Sigmoid colon (tissue), 7 donors: ENCODE measurements around the gene NR2C1. TPM values are rescaled to one million over a fixed set of nuclear protein-coding genes. Genes with fewer than 3 reads are reported as not detected.
"Not testable (repeated sequence)": the region's sequence is repeated elsewhere in the genome, so short reads cannot be mapped to it uniquely, and the experiment has no call there.

Experiments used
- DNase-seq: peaks from one replicate; pipeline ENCODE4 v3.0.0-alpha.2; 2019
- H3K27ac ChIP-seq, 4 donors: fragments of 200-600 bp; sonication (generic); one replicate each; pipeline ENCODE4 v1.5.1; 2016 to 2019; ENCODE audit warnings: mild to moderate bottlenecking in 1 of 4
- H3K27me3 ChIP-seq, 3 donors: fragments of 200-600 bp; sonication (generic); one replicate each; pipeline ENCODE4 v1.5.1; 2019; ENCODE audit warnings: mild to moderate bottlenecking in 1 of 3
- H3K36me3 ChIP-seq, 4 donors: fragments of 200-600 bp; sonication (generic); one replicate each; pipeline ENCODE4 v1.5.1; 2016 to 2019
- H3K4me1 ChIP-seq, 4 donors: fragments of 200-600 bp; sonication (generic); one replicate each; pipeline ENCODE4 v1.5.1; 2017 to 2019
- H3K4me3 ChIP-seq, 4 donors: fragments of 200-600 bp; sonication (generic); one replicate each; pipeline ENCODE4 v1.5.1; 2017 to 2019; ENCODE audit warnings: mild to moderate bottlenecking in 2 of 4, moderate library complexity in 1 of 4
- H3K9me3 ChIP-seq, 4 donors: fragments of 200-600 bp in 3 of 4; sonication (generic) in 3 of 4; one replicate each; pipeline versions ENCODE4 v1.5.1 to v1.6.1; 2013 to 2019
- CTCF ChIP-seq, 4 experiments: fragments of 450-650 bp in 3 of 4; fragments of 200-600 bp in 1 of 4; IDR thresholded peaks; one replicate each; pipeline ENCODE4 v1.5.1; 2016 to 2019; ENCODE audit warnings: antibody characterized with exemption in 4 of 4, mild to moderate bottlenecking in 3 of 4, moderate library complexity in 2 of 4
- EP300 ChIP-seq, 4 donors: sonication (generic); formaldehyde crosslinking; IDR thresholded peaks; one replicate each; pipeline ENCODE4 v1.6.1; 2017; ENCODE audit warnings: antibody characterized with exemption in 4 of 4
- POLR2A ChIP-seq, 2 donors: fragments of 450-650 bp; IDR thresholded peaks; one replicate each; pipeline ENCODE4 v1.6.1; 2016; ENCODE audit warnings: antibody characterized with exemption in 2 of 2, mild to moderate bottlenecking in 2 of 2, moderate library complexity in 2 of 2
- POLR2AphosphoS5 ChIP-seq, 4 donors: sonication (generic); formaldehyde crosslinking; IDR thresholded peaks; one replicate each; pipeline ENCODE4 v1.6.1; 2017; ENCODE audit warnings: antibody characterized with exemption in 4 of 4
- WGBS, 2 donors: extraction: QIAGEN DNeasy Blood & Tissue Kit; methylation state at CpG; one replicate each; pipeline ENCODE4 v1.1.7; 2013; 5-methylcytosine and 5-hydroxymethylcytosine counted together
- intact Hi-C: fragments of 100-400 bp; cut with DNase I; formaldehyde crosslinking; loops from one replicate; pipeline ENCODE4 v1.15.1; 2023
- polyA plus RNA-seq, 3 donors: library from polyadenylated mRNA; stranded (reverse); fragments of 200-250 nt; gene quantifications; one replicate each; pipeline ENCODE4 v1.2.3, GENCODE V29; 2013
- total RNA-seq, 4 donors: library from RNA; depleted of rRNA; stranded (reverse); fragments of >200 nt; gene quantifications; one replicate each; pipeline ENCODE4 v1.1.0, GENCODE V29; 2016
- donor health status: healthy with polysubstance abuse.
- donor health status: Bipolar disorder and iron deficiency.
- donor health status: healthy.

NR2C1 gene
- total and polyA plus RNA-seq, 7 donors, result 7.8 to 78.1 (median 28.8) TPM

GRCh38 chr12:94987801-94988200 lies 85.6 kb downstream of the NR2C1 start:
- H3K27ac ChIP-seq, result no peak overlapping the region
- no peaks in the 10 kb centered on the region for H3K9me3 ChIP-seq
- no peaks in the 10 kb centered on the region for H3K27me3 ChIP-seq
- intact Hi-C loops, result no loop called here
- WGBS, 2 donors, result 46 to 50% methylated on average over 2 of the region's 2 CpGs
- no peaks in the 10 kb centered on the region for H3K4me1 ChIP-seq
- peaks cover 0 to 17% (median 2%) of the 10 kb centered on the region in 4 donors for H3K36me3 ChIP-seq
- DNase-seq, result no peak
- H3K4me3 ChIP-seq, result no peak overlapping the region
- no peak for TF ChIP-seq EP300 (IDR thresholded peaks at IDR 0.05)
- TF ChIP-seq POLR2A (IDR thresholded peaks at IDR 0.05), result no peak
- TF ChIP-seq POLR2AphosphoS5 (IDR thresholded peaks at IDR 0.05), result no peak
- no peak for TF ChIP-seq CTCF (IDR thresholded peaks at IDR 0.05)

GRCh38 chr12:94987076-94987669 lies 86.2 kb downstream of the NR2C1 start:
- Histone ChIP-seq H3K27me3 (no peaks in the 10 kb centered on the region), H3K27ac (no peak overlapping the region), H3K4me1 (no peaks in the 10 kb centered on the region), H3K9me3 (no peaks in the 10 kb centered on the region), H3K36me3 (peaks cover 0 to 10% (median 0%) of the 10 kb centered on the region in 4 donors), H3K4me3 (no peak overlapping the region)
- TF ChIP-seq POLR2A (IDR thresholded peaks at IDR 0.05) (no peak), POLR2AphosphoS5 (IDR thresholded peaks at IDR 0.05) (no peak), CTCF (IDR thresholded peaks at IDR 0.05) (no peak), EP300 (IDR thresholded peaks at IDR 0.05) (no peak)
- 91 to 94% methylated on average over 8 of the region's 8 CpGs for WGBS, 2 donors
- intact Hi-C loops, result no loop called here
- DNase-seq, result no peak

GRCh38 chr12:94985099-94985498 lies 88.3 kb downstream of the NR2C1 start:
- WGBS, 2 donors, result 84 to 87% methylated on average over 9 of the region's 9 CpGs

GRCh38 chr12:94983321-94983720 lies 90.1 kb downstream of the NR2C1 start:
- TF ChIP-seq POLR2A (IDR thresholded peaks at IDR 0.05) (no peak), CTCF (IDR thresholded peaks at IDR 0.05) (no peak), POLR2AphosphoS5 (IDR thresholded peaks at IDR 0.05) (no peak), EP300 (IDR thresholded peaks at IDR 0.05) (no peak)
- intact Hi-C loops, result no loop called here
- Histone ChIP-seq H3K9me3 (no peaks in the 10 kb centered on the region), H3K27ac (no peak overlapping the region), H3K4me3 (no peak overlapping the region), H3K27me3 (no peaks in the 10 kb centered on the region), H3K36me3 (no peaks in the 10 kb centered on the region), H3K4me1 (peaks cover 0 to 5% (median 0%) of the 10 kb centered on the region in 4 donors)
- 96 to 98% methylated on average over 2 of the region's 2 CpGs for WGBS, 2 donors
- DNase-seq, result no peak

More at GRCh38 chr12:94985099-94985498, 88.3 kb downstream of the NR2C1 start:
- H3K4me3 ChIP-seq, H3K27me3 ChIP-seq, DNase-seq, H3K4me1 ChIP-seq, H3K9me3 ChIP-seq, H3K36me3 ChIP-seq, H3K27ac ChIP-seq, intact Hi-C loops: not testable (repeated sequence)

- TF ChIP-seq POLR2AphosphoS5 (IDR thresholded peaks at IDR 0.05) (no peak), EP300 (IDR thresholded peaks at IDR 0.05) (no peak), POLR2A (IDR thresholded peaks at IDR 0.05) (no peak), CTCF (IDR thresholded peaks at IDR 0.05) (no peak)
- intact Hi-C loops, result no loop called here
- no peaks in the 10 kb centered on the region for H3K36me3 ChIP-seq
- H3K4me3 ChIP-seq, result no peak overlapping the region
- no peak for DNase-seq
- peaks cover 0 to 5% (median 0%) of the 10 kb centered on the region in 4 donors for H3K4me1 ChIP-seq
- H3K27ac ChIP-seq, result no peak overlapping the region
- no peaks in the 10 kb centered on the region for H3K27me3 ChIP-seq
- H3K9me3 ChIP-seq, result no peaks in the 10 kb centered on the region
- WGBS, 2 donors, result 74 to 82% methylated on average over 7 of the region's 7 CpGs
These were observed 91.0 kb downstream of the NR2C1 start for GRCh38 chr12:94982456-94982855.
